MM.1S (cell line): ENCODE measurements around the gene ADAMTSL2.

Experiments
- EZH2 ChIP-seq: fragments of 300-600 bp; sonication (generic); optimal IDR thresholded peaks from 2 replicates; pipeline ENCODE3; 2017; ENCODE audit warnings: low read depth, mild to moderate bottlenecking, antibody characterized with exemption, low read length, mixed read lengths
- EZH2phosphoT487 ChIP-seq: fragments of 300-600 bp; sonication (generic); IDR thresholded peaks from 2 replicates; pipeline ENCODE4 v1.6.1; 2018; ENCODE audit warnings: antibody characterized with exemption, low read length
- TF ChIP-seq, protein P1 (sequence below): fragments of 300-600 bp; sonication (generic); IDR thresholded peaks from 2 replicates; pipeline ENCODE4 v1.5.1; 2016; ENCODE audit warnings: antibody characterized with exemption, low read length, mixed read lengths

DNA sequence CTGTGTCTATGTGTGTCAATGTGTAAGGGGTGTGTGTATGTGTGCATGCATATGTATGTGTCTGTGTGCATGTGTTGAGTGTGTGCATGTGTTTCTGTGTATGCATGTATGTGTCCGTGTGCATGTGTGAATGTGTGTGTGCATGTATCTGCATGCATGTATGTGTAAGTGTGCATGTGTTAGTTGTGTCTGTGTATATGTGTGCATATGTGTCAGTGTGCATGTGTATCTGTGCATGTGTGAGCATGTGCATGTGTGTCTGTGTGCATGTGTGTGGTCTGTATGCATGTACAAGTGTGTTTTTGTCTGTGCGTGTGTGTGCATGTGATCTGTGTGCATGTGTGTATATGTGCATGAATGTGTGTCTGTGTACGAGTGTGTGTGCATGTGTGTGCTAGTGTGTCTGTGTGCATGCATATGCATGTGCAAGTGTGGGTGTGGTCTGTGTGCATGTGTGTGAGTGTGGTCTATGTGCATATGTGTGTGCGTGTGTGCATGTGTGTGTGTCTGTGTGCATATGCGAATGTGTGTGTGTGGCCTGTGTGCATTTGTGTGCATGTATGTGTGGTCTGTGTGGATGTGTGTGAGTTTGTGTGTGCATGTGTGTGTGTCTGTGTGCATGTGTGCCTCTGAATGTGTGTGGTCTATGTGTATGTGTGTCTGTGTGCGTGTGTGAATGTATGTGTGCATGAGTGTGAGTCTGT lies 65.1 kb downstream of the ADAMTSL2 start:
- TF ChIP-seq, protein P1, sequence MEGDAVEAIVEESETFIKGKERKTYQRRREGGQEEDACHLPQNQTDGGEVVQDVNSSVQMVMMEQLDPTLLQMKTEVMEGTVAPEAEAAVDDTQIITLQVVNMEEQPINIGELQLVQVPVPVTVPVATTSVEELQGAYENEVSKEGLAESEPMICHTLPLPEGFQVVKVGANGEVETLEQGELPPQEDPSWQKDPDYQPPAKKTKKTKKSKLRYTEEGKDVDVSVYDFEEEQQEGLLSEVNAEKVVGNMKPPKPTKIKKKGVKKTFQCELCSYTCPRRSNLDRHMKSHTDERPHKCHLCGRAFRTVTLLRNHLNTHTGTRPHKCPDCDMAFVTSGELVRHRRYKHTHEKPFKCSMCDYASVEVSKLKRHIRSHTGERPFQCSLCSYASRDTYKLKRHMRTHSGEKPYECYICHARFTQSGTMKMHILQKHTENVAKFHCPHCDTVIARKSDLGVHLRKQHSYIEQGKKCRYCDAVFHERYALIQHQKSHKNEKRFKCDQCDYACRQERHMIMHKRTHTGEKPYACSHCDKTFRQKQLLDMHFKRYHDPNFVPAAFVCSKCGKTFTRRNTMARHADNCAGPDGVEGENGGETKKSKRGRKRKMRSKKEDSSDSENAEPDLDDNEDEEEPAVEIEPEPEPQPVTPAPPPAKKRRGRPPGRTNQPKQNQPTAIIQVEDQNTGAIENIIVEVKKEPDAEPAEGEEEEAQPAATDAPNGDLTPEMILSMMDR: no peak
- TF ChIP-seq EZH2 (no peak), EZH2phosphoT487 (no peak)
